OCI-LY7 (cell line): ENCODE data around the gene ZMIZ1. TPM values are rescaled to one million over a fixed set of nuclear protein-coding genes. Genes with fewer than 3 reads are reported as not detected.

Experiments
- BruUV-seq: library from RNA; stranded (reverse); fragments of 400-500 nt; replicated peaks from 2 replicates; lab custom pipeline; 2021; lab: Mats Ljungman, UMichigan
- CTCF ChIA-PET: fragments of 300-600 bp; sonication (Branson Sonifier 250); formaldehyde crosslinking; loops from one replicate; lab custom pipeline; 2022; ENCODE audit warnings: antibody characterized with exemption; ENCODE audit not compliant: unreplicated experiment; lab: Charles Lee
- POLR2A ChIA-PET: fragments of 300-600 bp; sonication (Branson Sonifier 250); formaldehyde crosslinking; loops from one replicate; lab custom pipeline; 2022; ENCODE audit warnings: antibody characterized with exemption; lab: Charles Lee
- DNase-seq: peaks from one replicate; pipeline ENCODE4 v3.0.0-alpha.2; 2015; ENCODE audit warnings: low spot score
- H2AFZ ChIP-seq: fragments of 200-600 bp; sonication (generic), shearing (Covaris generic); 2 replicates; pipeline ENCODE4 v1.6.1; 2014; ENCODE audit warnings: mild to moderate bottlenecking, antibody characterized with exemption, low read length, moderate library complexity
- H3K27ac ChIP-seq: fragments of 200-600 bp; sonication (generic); 2 replicates; pipeline ENCODE4 v1.5.1; 2014; ENCODE audit warnings: mixed run types, low read depth, mild to moderate bottlenecking, moderate library complexity, low read length, inconsistent platforms; ENCODE audit not compliant: poor library complexity, severe bottlenecking
- H3K36me3 ChIP-seq: fragments of 200-600 bp; sonication (generic); 2 replicates; pipeline ENCODE4 v1.6.1; 2014; ENCODE audit warnings: mild to moderate bottlenecking, antibody characterized with exemption, low read length, moderate library complexity, mixed read lengths; ENCODE audit not compliant: insufficient read depth
- H3K4me1 ChIP-seq: fragments of 200-600 bp; sonication (generic); 2 replicates; pipeline ENCODE4 v1.5.1; 2014; ENCODE audit warnings: mild to moderate bottlenecking, low read length; ENCODE audit not compliant: insufficient read depth, poor library complexity, severe bottlenecking
- H3K4me2 ChIP-seq: fragments of 200-600 bp; sonication (generic); 2 replicates; pipeline ENCODE4 v1.6.1; 2014; ENCODE audit warnings: mild to moderate bottlenecking, low read length
- H3K4me3 ChIP-seq: fragments of 200-600 bp; sonication (generic); 2 replicates; pipeline ENCODE4 v1.5.1; 2014; ENCODE audit warnings: mild to moderate bottlenecking, low read depth, low read length; ENCODE audit not compliant: poor library complexity, severe bottlenecking
- H3K79me2 ChIP-seq: fragments of 200-600 bp; sonication (generic); 2 replicates; pipeline ENCODE4 v1.6.1; 2016; ENCODE audit warnings: low read depth, mild to moderate bottlenecking, low read length, moderate library complexity, mixed read lengths; ENCODE audit not compliant: insufficient read depth
- H3K9me2 ChIP-seq: fragments of 200-600 bp; sonication (generic); 2 replicates; pipeline ENCODE4 v1.6.1; 2016; ENCODE audit warnings: mild to moderate bottlenecking, low read length, mixed read lengths; ENCODE audit not compliant: insufficient read depth
- H3K9me3 ChIP-seq: fragments of 200-600 bp; sonication (generic); 2 replicates; pipeline ENCODE4 v1.6.1; 2014; ENCODE audit warnings: mild to moderate bottlenecking, mixed run types, low read length, mixed read lengths
- H4K20me1 ChIP-seq: fragments of 200-600 bp; sonication (generic); 2 replicates; pipeline ENCODE4 v1.6.1; 2014; ENCODE audit warnings: mild to moderate bottlenecking, antibody characterized with exemption, low read length, moderate library complexity, mixed read lengths; ENCODE audit not compliant: insufficient read depth
- CTCF ChIP-seq: fragments of 200-600 bp; sonication (generic); conservative IDR thresholded peaks from 2 replicates; pipeline ENCODE4 v1.5.1; 2014; ENCODE audit warnings: mild to moderate bottlenecking, antibody characterized with exemption, low read length, moderate library complexity, mixed read lengths
- EZH2phosphoT487 ChIP-seq: fragments of 200-600 bp; sonication (generic); IDR thresholded peaks from 2 replicates; pipeline ENCODE4 v1.6.1; 2018; ENCODE audit warnings: low read depth, borderline replicate concordance, mild to moderate bottlenecking, mixed run types, antibody characterized with exemption, low read length, moderate library complexity, mixed read lengths
- intact Hi-C: fragments of 100-400 bp; cut with micrococcal nuclease; formaldehyde crosslinking; loops from one replicate; pipeline ENCODE4 v1.10.0; 2022; ENCODE audit not compliant: unreplicated experiment
- total RNA-seq, 2 experiments: library from RNA; depleted of rRNA in 1 of 2; stranded (reverse); fragments of >200 nt in 1 of 2; shearing (Covaris generic) in 1 of 2; gene quantifications; 2 replicates each; pipeline ENCODE4 v1.2.3, GENCODE V29; 2014 to 2022

Gene ZMIZ1
- total RNA-seq, 2 experiments from 2014 or later: 20.4 to 66.9 TPM

GRCh38 chr10:79176949-79177602 lies 108.3 kb downstream of the ZMIZ1 start:
- intact Hi-C loops: no loop called here
- POLR2A ChIA-PET: no interaction called here
- TF ChIP-seq EZH2phosphoT487 (no peak), CTCF (no peak)
- H3K36me3 ChIP-seq: no peaks in the 10 kb centered on the region
- CTCF ChIA-PET: interaction anchor here (1.5 kb wide), 1 partner anchor 18 kb away, joined by 4 read pairs; no protein-coding TSS in a partner anchor
- no peak overlapping the region for H3K27ac ChIP-seq
- peak; percentile 19 for DNase-seq
- H4K20me1 ChIP-seq: no peaks in the 10 kb centered on the region
- no peak overlapping the region; the same call in 1 of the 2 replicates for H3K4me2 ChIP-seq
- H3K4me1 ChIP-seq: peaks cover 24% of the 10 kb centered on the region
- H3K79me2 ChIP-seq: no peaks in the 10 kb centered on the region
- BruUV-seq: no TSS peak
- no peaks in the 10 kb centered on the region for H3K9me3 ChIP-seq
- H3K9me2 ChIP-seq: no peaks in the 10 kb centered on the region
- H2AFZ ChIP-seq: no peak overlapping the region
- H3K4me3 ChIP-seq: no peak overlapping the region

GRCh38 chr10:79178070-79178576 lies 109.4 kb downstream of the ZMIZ1 start:
- no TSS peak for BruUV-seq
- intact Hi-C loops: no loop called here
- Histone ChIP-seq H3K4me2 (peak overlapping the region; percentile 14), H3K9me3 (no peaks in the 10 kb centered on the region), H2AFZ (no peak overlapping the region), H3K27ac (no peak overlapping the region), H3K9me2 (no peaks in the 10 kb centered on the region), H3K36me3 (no peaks in the 10 kb centered on the region), H3K79me2 (no peaks in the 10 kb centered on the region), H3K4me3 (no peak overlapping the region), H4K20me1 (no peaks in the 10 kb centered on the region), H3K4me1 (peaks cover 24% of the 10 kb centered on the region)
- CTCF ChIA-PET: interaction anchor here (1.5 kb wide), 1 partner anchor 17 kb away, joined by 4 read pairs; no protein-coding TSS in a partner anchor
- TF ChIP-seq CTCF (no peak), EZH2phosphoT487 (no peak)
- POLR2A ChIA-PET: no interaction called here
- DNase-seq: no peak

- Histone ChIP-seq H2AFZ (no peak overlapping the region), H3K27ac (no peak overlapping the region), H3K4me1 (peaks cover 24% of the 10 kb centered on the region), H3K4me2 (peak overlapping the region; percentile 14), H3K9me3 (no peaks in the 10 kb centered on the region), H3K9me2 (no peaks in the 10 kb centered on the region), H4K20me1 (no peaks in the 10 kb centered on the region), H3K36me3 (no peaks in the 10 kb centered on the region), H3K4me3 (no peak overlapping the region), H3K79me2 (no peaks in the 10 kb centered on the region)
- ChIA-PET POLR2A (no interaction called here), CTCF (no interaction called here)
- DNase-seq: no peak
- no peak for TF ChIP-seq CTCF
- TF ChIP-seq EZH2phosphoT487: no peak
- BruUV-seq: no TSS peak
- intact Hi-C loops: no loop called here
These were observed 109.9 kb downstream of the ZMIZ1 start for GRCh38 chr10:79178614-79179163.
